Activated T-cell treated with anti-CD3 and anti-CD28 coated beads for 4 hours (primary cell): Measurements from ENCODE around the gene PLK5.

Source experiments
- DNase-seq: peaks from one replicate; pipeline ENCODE4 v3.0.0-alpha.2; 2020

Gene PLK5

DNA sequence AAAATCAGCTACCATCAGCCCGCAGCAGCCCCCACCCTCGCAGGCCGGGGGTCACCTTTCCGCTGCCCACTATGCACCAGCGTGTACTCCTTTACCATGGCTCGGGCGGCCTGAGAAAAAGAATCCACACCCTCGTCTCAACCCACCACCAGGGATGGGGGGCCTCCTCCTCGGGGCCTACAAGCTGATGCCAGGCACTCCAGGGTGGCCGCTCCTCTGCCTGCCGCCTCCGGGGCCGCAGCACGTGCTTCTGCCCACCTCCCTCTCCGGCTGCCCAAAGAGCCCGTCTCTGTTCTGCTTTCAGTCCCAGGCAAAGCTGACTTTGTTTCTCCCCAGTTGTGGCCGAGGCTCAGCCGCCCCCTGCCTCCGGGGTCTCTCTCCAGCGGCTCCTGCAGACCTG, 55.3 kb downstream of the PLK5 start:
- no peak for DNase-seq

DNA sequence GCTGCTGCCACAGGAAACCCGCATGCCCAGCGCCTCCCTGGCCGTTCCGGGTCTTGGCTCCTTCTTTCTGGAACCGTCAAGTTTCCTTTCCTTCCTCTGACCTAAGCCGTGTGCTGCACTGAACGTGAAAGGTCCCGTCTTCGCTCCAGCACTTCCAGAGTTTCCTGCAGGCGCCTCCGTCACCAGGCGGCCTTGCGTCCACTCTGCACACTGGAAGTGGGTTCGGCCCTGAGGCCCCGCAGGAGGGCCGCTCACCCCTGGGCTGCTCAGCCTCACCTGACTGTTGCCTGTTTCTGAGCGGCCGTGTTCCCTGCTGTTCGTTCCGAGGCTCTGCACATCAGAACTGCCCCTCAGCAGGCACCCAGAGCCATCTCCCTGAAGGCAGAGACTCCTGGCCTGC, 56.5 kb downstream of the PLK5 start:
- DNase-seq = no peak

DNA sequence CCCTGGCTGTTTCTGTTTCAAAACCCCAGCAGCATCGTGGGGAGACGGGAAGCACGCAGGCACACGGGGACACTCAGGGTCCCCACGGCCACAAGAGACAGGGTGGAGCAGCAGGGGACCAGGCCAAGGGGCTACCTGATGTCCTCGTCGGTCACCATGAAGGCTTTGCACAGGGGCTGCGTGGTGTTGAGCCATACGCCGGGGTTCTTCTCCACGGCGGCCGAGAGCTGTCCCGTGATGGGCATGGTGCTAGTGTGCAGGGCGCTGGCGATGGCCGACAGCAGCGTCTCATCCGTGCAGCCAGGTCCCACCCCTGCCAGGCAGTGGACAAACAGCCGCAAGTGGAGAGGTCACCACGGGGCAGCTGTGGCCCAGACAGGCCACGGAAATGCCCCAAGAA, 57.1 kb downstream of the PLK5 start:
- no peak for DNase-seq

DNA sequence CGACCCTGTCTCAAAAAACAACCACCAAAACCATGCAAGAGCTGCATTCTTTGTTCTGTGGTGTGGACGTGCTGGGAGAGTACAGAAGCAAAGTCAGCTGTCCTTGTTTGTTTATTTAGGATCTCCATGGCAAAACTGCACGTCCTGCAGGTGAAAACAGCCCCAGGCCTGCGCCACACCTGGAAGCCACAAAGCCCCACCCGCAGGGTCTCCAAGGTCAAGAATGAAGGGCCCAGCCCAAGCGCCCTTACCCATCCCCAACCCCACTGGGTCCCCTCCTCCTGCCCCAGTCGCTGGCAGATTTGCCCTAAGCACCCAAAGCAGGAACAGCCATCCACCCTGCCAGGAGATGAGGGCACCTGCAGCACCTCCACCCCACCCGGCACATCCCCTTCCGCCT, 58.3 kb downstream of the PLK5 start:
- no peak for DNase-seq

DNA sequence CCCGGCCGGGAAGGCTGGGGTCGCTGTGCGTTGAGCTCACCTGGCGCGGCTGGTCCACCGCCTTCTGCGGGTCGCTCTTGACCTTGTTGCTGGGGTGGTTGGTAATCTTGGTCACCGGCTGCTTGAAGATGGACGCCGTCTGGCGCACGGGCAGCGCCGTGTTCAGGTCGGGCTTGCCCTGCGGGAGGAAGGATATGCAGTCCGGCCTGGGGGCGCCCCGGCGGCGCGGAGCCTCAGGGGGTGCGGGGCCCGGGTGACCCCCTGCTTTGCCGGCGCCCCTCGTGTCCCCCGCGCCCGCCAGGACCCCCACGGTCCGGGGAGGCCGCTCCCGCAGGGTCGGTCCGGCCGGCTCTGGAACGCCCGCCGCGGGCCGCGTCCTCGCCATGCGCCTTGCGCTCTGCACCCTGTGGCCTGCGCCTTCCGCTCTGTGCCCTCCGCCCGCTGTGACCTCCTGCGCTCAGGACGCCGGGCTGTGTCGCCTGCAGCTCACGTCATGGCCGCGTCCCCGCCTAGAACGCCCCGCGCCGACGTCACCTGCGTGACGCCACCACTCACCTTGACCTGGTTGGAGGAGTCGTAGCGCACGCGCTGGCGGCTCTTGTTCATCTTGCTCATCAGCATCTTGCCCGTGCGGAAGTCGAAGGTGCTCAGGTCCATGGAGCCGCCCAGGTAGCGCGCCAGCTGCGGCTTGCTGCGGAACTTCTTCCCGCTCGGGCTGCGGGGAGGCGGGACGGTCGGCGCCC, 60.8 kb downstream of the PLK5 start:
- DNase-seq = no peak

DNA sequence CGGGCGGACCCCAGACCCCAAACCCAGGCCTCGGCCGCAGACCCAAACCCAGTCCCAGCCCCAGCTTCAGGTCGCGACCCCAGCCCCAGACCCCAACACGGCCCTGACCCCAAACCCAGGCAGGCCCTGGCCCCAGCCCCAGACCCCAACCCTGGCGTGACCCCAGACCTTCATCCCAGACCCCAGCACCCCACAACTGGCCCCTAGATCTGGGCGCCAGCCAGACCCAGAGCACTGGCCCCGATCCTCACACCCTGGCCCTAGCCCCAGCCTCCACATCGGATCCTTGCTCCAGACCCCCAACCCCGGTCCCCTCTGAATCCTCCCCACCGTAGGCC, 61.3 kb downstream of the PLK5 start:
- no peak for DNase-seq
